BLaER1 treated with 17β-estradiol and CSF1 and Interleukin-3, amounts not matched to agents 10 nM and 100 nM (cell line): ENCODE data around the gene FBL.

ENCODE experiments used
- H3K27ac ChIP-seq, 11 experiments: shearing (Covaris generic); formaldehyde crosslinking; 2 replicates each; pipeline ENCODE4 v1.8.1; 2022
- H3K27me3 ChIP-seq, 11 experiments: shearing (Covaris generic); formaldehyde crosslinking; 2 replicates each; pipeline ENCODE4 v1.8.1; 2022
- H3K36me3 ChIP-seq, 11 experiments: shearing (Covaris generic); formaldehyde crosslinking; 2 replicates each; pipeline ENCODE4 v1.8.1; 2022
- H3K4me1 ChIP-seq, 10 experiments: shearing (Covaris generic); formaldehyde crosslinking; 2 replicates each; pipeline ENCODE4 v1.8.1; 2022
- H3K4me2 ChIP-seq, 11 experiments: shearing (Covaris generic); formaldehyde crosslinking; 2 replicates each; pipeline ENCODE4 v1.8.1; 2022
- H3K4me3 ChIP-seq, 10 experiments: shearing (Covaris generic); formaldehyde crosslinking; 2 replicates each; pipeline ENCODE4 v1.8.1; 2022
- H3K9ac ChIP-seq, 11 experiments: shearing (Covaris generic); formaldehyde crosslinking; 2 replicates each; pipeline ENCODE4 v1.8.1; 2022
- H3K9me3 ChIP-seq, 11 experiments: shearing (Covaris generic); formaldehyde crosslinking; replicated peaks in 1 of 11; 2 replicates each; pipeline ENCODE4 v1.8.1; 2022
- H4K20me1 ChIP-seq, 11 experiments: shearing (Covaris generic); formaldehyde crosslinking; 2 replicates each; pipeline ENCODE4 v1.8.1; 2022
- Cebpa-rat ChIP-seq, 11 experiments: shearing (Covaris generic); IDR thresholded peaks; 2 replicates each; pipeline ENCODE4 v1.8.1; 2022

The FBL gene

GRCh38 chr19:39865186-39865585 is 19.0 kb upstream of the FBL start:
- no peaks in the 10 kb centered on the region for H3K27me3 ChIP-seq
- H3K9me3 ChIP-seq: no peaks in the 10 kb centered on the region
- no peak overlapping the region for H3K9ac ChIP-seq
- H3K27ac ChIP-seq: no peak overlapping the region
- peaks cover 0 to 9% (median 0%) of the 10 kb centered on the region in 10 experiments; a peak in 4 of 20 replicates for H3K4me1 ChIP-seq
- peaks cover 0 to 77% (median 0%) of the 10 kb centered on the region in 11 experiments; a peak in 6 of 22 replicates for H3K36me3 ChIP-seq
- peaks cover 0 to 7% (median 0%) of the 10 kb centered on the region in 11 experiments; a peak in 1 of 22 replicates for H4K20me1 ChIP-seq
- H3K4me2 ChIP-seq: no peak overlapping the region
- H3K4me3 ChIP-seq: no peak overlapping the region
- TF ChIP-seq Cebpa-rat (IDR thresholded peaks at IDR 0.05): no peak

GRCh38 chr19:39864118-39864517 is 17.9 kb upstream of the FBL start:
- no peak overlapping the region for H3K9ac ChIP-seq
- H4K20me1 ChIP-seq: 0 out of 22 replicates have a peak, but pooled peaks cover 0 to 3% (median 0%) of the 10 kb centered on the region in 11 experiments
- H3K36me3 ChIP-seq: peaks cover 0 to 66% (median 0%) of the 10 kb centered on the region in 11 experiments; a peak in 6 of 22 replicates
- H3K4me1 ChIP-seq: peaks cover 0 to 9% (median 0%) of the 10 kb centered on the region in 10 experiments; a peak in 4 of 20 replicates
- no peaks in the 10 kb centered on the region for H3K27me3 ChIP-seq
- no peak for TF ChIP-seq Cebpa-rat (IDR thresholded peaks at IDR 0.05)
- no peak overlapping the region for H3K4me3 ChIP-seq
- H3K9me3 ChIP-seq: no peaks in the 10 kb centered on the region
- H3K4me2 ChIP-seq: peak overlapping the region in 2 of 11 experiments; percentile 3 to 17; a peak in 1 of 22 replicates
- peak overlapping the region in 1 of 11 experiments; percentile 2; a peak in 1 of 22 replicates for H3K27ac ChIP-seq

GRCh38 chr19:39858541-39858940 is 12.4 kb upstream of the FBL start:
- Histone ChIP-seq H3K27ac (no peak overlapping the region), H4K20me1 (no peaks in the 10 kb centered on the region), H3K4me2 (no peak overlapping the region), H3K27me3 (no peaks in the 10 kb centered on the region), H3K9me3 (no peaks in the 10 kb centered on the region), H3K4me3 (no peak overlapping the region), H3K4me1 (no peaks in the 10 kb centered on the region), H3K9ac (no peak overlapping the region), H3K36me3 (peaks cover 0 to 12% (median 0%) of the 10 kb centered on the region in 11 experiments; a peak in 4 of 22 replicates)
- no peak for TF ChIP-seq Cebpa-rat (IDR thresholded peaks at IDR 0.05)

GRCh38 chr19:39852882-39853281 is 6.7 kb upstream of the FBL start:
- Histone ChIP-seq H3K4me3 (no peak overlapping the region), H3K4me2 (no peak overlapping the region), H4K20me1 (no peaks in the 10 kb centered on the region), H3K36me3 (no peaks in the 10 kb centered on the region), H3K27me3 (no peaks in the 10 kb centered on the region), H3K9ac (no peak overlapping the region), H3K27ac (no peak overlapping the region), H3K4me1 (no peaks in the 10 kb centered on the region), H3K9me3 (no peaks in the 10 kb centered on the region)
- no peak for TF ChIP-seq Cebpa-rat (IDR thresholded peaks at IDR 0.05)

GRCh38 chr19:39850892-39851291 is 4.7 kb upstream of the FBL start:
- Histone ChIP-seq H3K27me3 (no peaks in the 10 kb centered on the region), H3K9ac (no peak overlapping the region), H3K36me3 (no peaks in the 10 kb centered on the region), H3K4me1 (peaks cover 9 to 13% (median 11%) of the 10 kb centered on the region in 10 experiments), H3K4me3 (no peak overlapping the region), H4K20me1 (peaks cover 0 to 2% (median 0%) of the 10 kb centered on the region in 11 experiments; a peak in 3 of 22 replicates), H3K4me2 (no peak overlapping the region), H3K27ac (no peak overlapping the region), H3K9me3 (no peaks in the 10 kb centered on the region)
- TF ChIP-seq Cebpa-rat (IDR thresholded peaks at IDR 0.05): no peak

DNA sequence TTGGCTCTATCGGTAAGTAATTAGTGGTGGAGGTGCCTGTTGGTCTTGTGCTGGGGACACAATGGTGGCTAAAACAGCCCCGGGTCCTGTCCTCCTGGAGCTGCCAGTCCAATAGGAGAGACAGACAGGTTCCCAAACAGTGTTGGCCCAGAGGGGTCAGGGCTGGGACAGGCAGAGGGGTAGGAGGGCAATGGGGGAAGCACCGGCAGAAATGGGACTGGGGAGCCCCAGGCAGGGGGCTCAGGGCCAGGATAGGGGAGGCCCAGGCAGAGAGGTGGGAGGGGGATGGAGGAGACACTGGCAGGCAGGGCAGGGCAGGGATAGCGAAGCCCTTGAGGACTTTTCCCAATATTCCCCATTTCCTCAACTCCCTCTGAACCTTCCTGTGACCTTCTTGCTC is 2.2 kb upstream of the FBL start:
- no peak for TF ChIP-seq Cebpa-rat (IDR thresholded peaks at IDR 0.05)
- Histone ChIP-seq H3K4me3 (no peak overlapping the region), H3K36me3 (peaks cover 0 to 2% (median 0%) of the 10 kb centered on the region in 11 experiments; a peak in 1 of 22 replicates), H3K9ac (no peak overlapping the region), H3K27ac (no peak overlapping the region), H3K4me1 (peaks cover 26 to 34% (median 30%) of the 10 kb centered on the region in 10 experiments), H3K4me2 (no peak overlapping the region), H3K27me3 (no peaks in the 10 kb centered on the region), H3K9me3 (no peaks in the 10 kb centered on the region), H4K20me1 (peaks cover 0 to 27% (median 23%) of the 10 kb centered on the region in 11 experiments; a peak in 21 of 22 replicates)

DNA sequence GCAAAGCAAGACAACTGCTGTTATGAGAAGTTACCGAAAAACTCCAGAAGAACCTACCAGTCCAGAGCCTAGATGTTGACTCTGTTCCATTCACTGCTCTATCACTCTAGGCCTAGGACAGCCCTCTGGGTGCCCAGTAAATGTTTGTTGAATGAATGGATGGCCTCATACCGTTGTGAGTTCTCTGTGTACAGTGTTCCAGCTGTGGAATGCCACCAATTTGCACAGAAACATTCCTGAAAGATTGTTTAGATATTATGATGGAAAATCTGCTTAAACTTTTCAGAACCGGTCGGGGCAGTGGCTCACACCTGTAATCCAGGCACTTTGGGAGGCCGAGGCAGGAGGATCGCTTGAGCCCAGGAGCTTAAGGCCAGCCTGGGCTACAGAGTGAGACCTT is 1.3 kb upstream of the FBL start:
- Histone ChIP-seq H3K27me3 (no peaks in the 10 kb centered on the region), H3K4me1 (peaks cover 35 to 43% (median 39%) of the 10 kb centered on the region in 10 experiments), H3K4me3 (no peak overlapping the region), H3K9me3 (no peaks in the 10 kb centered on the region), H3K36me3 (peaks cover 0 to 6% (median 0%) of the 10 kb centered on the region in 11 experiments; a peak in 2 of 22 replicates), H3K9ac (no peak overlapping the region), H4K20me1 (peaks cover 7 to 36% (median 32%) of the 10 kb centered on the region in 11 experiments; a peak in 21 of 22 replicates), H3K27ac (no peak overlapping the region), H3K4me2 (peak overlapping the region in 5 of 11 experiments; percentile 87 to 96 (median 92); a peak in 7 of 22 replicates)
- no peak for TF ChIP-seq Cebpa-rat (IDR thresholded peaks at IDR 0.05)

DNA sequence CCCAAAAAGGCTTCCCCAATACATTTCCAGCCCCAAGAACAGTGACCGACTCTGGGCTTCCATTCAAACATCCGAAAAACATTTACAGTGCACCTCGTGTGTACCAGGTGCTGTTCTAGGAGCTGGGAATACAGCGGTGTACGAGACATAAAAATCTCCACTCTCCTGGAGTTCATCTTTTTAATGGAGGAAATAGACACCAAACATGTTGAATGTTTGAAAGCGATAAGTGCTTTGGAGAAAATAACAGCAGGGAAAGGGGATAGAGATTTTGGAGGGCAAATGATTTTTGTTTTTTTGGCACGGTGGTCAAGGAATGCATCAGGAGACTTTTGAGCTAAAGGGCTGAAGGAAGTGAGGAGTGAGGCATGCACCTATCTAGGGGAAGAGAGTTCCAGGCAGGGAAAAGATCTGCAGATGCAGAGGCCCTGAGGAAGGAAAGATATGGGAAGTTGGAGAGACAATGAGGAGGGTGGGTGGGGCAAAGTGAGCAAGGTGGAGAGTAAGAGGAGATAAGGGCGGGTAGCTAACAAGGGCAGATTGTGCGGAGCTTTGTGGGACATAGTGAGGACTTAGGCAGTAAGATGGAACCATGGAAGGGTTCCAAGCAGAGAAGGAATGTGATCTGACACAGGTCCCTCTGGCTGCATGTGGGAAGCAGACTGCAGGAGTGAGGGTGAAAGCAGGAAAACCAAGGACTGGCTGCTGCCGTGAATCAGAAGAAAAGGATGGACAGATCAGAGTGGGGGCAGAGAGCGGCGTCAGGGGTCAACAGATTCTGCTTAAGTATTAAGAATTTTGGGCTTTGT is 703 bp upstream of the FBL start:
- peak overlapping the region; percentile 87 to 98 (median 95) for H3K4me2 ChIP-seq
- TF ChIP-seq Cebpa-rat (IDR thresholded peaks at IDR 0.05): no peak
- H3K9me3 ChIP-seq: no peaks in the 10 kb centered on the region
- H3K27ac ChIP-seq: peak overlapping the region; percentile 59 to 88 (median 82); a peak in 21 of 22 replicates
- peaks cover 39 to 48% (median 43%) of the 10 kb centered on the region in 10 experiments for H3K4me1 ChIP-seq
- peaks cover 7 to 42% (median 39%) of the 10 kb centered on the region in 11 experiments; a peak in 21 of 22 replicates for H4K20me1 ChIP-seq
- peak overlapping the region; percentile 84 to 97 (median 90) for H3K9ac ChIP-seq
- H3K27me3 ChIP-seq: no peaks in the 10 kb centered on the region
- peak overlapping the region; percentile 69 to 99 (median 92) for H3K4me3 ChIP-seq
- peaks cover 0 to 6% (median 0%) of the 10 kb centered on the region in 11 experiments; a peak in 2 of 22 replicates for H3K36me3 ChIP-seq

DNA sequence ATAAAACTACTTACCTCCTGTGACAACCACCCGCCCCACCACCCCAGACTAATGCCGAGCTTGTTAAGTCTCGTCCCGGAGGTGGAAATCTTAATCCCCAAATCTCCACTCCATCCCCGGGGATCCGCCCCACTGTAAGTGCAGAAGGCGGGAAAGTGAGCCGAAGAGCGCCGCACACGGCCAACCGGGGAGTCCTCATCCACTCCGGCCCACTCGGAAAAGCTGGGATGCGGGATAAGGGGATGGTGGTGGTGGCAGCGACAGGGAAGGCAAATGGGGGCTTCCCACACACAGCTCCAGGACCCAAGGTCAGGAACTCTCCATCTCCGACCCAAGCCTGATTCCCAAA is 621 bp downstream of the FBL start:
- Histone ChIP-seq H3K36me3 (peaks cover 0 to 18% (median 10%) of the 10 kb centered on the region in 11 experiments; a peak in 18 of 22 replicates), H4K20me1 (peaks cover 7 to 55% (median 51%) of the 10 kb centered on the region in 11 experiments; a peak in 21 of 22 replicates), H3K27me3 (no peaks in the 10 kb centered on the region), H3K27ac (peak overlapping the region; percentile 37 to 88 (median 82); a peak in 20 of 22 replicates), H3K4me2 (peak overlapping the region; percentile 87 to 98 (median 95)), H3K4me1 (peaks cover 39 to 51% (median 46%) of the 10 kb centered on the region in 10 experiments), H3K4me3 (peak overlapping the region; percentile 69 to 99 (median 92)), H3K9me3 (no peaks in the 10 kb centered on the region), H3K9ac (peak overlapping the region; percentile 84 to 97 (median 90))
- no peak for TF ChIP-seq Cebpa-rat (IDR thresholded peaks at IDR 0.05)
